ENCODE results near the gene NFYC. TPM values are rescaled to one million over a fixed set of nuclear protein-coding genes. Genes with fewer than 3 reads are reported as not detected.

NFYC gene
- total and polyA plus RNA-seq, 8 donors: 23.3 to 76.4 (median 40.9) TPM

- intact Hi-C loops (cut with DNase I; ENCODE audit: low total_unique reads): no loop called here
- peaks cover 4 to 64% (median 32%) of the 10 kb centered on the region in 4 donors for H3K4me1 ChIP-seq
- 83 to 90% (median 88%) methylated on average over 8 of the region's 8 CpGs for WGBS, 5 donors
Observed at GRCh38 chr1:40734882-40735628, 43.6 kb downstream of the NFYC start.

GRCh38 chr1:40736085-40736531, 44.6 kb downstream of the NFYC start:
- TF ChIP-seq, protein P1, sequence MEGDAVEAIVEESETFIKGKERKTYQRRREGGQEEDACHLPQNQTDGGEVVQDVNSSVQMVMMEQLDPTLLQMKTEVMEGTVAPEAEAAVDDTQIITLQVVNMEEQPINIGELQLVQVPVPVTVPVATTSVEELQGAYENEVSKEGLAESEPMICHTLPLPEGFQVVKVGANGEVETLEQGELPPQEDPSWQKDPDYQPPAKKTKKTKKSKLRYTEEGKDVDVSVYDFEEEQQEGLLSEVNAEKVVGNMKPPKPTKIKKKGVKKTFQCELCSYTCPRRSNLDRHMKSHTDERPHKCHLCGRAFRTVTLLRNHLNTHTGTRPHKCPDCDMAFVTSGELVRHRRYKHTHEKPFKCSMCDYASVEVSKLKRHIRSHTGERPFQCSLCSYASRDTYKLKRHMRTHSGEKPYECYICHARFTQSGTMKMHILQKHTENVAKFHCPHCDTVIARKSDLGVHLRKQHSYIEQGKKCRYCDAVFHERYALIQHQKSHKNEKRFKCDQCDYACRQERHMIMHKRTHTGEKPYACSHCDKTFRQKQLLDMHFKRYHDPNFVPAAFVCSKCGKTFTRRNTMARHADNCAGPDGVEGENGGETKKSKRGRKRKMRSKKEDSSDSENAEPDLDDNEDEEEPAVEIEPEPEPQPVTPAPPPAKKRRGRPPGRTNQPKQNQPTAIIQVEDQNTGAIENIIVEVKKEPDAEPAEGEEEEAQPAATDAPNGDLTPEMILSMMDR (IDR thresholded peaks at IDR 0.05): no peak
- no peak for TF ChIP-seq POLR2A (IDR thresholded peaks at IDR 0.05)
- TF ChIP-seq EP300 (IDR thresholded peaks at IDR 0.05): no peak
- no peak for TF ChIP-seq POLR2AphosphoS5 (IDR thresholded peaks at IDR 0.05)
- Histone ChIP-seq H3K27me3 (no peaks in the 10 kb centered on the region), H3K36me3 (peaks cover 13 to 20% (median 17%) of the 10 kb centered on the region in 4 donors), H3K4me3 (no peak overlapping the region), H3K4me1 (peaks cover 4 to 68% (median 41%) of the 10 kb centered on the region in 4 donors), H3K27ac (peak overlapping the region in 1 of 5 donors; percentile 6), H3K9me3 (no peaks in the 10 kb centered on the region)
- peak in 1 of 2 donors; percentile 39 for DNase-seq
- intact Hi-C loops (cut with DNase I; ENCODE audit: low total_unique reads): no loop called here

More at GRCh38 chr1:40734882-40735628, 43.6 kb downstream of the NFYC start:
- no peak overlapping the region for H3K27ac ChIP-seq
- no peak for DNase-seq
- H3K9me3 ChIP-seq: no peaks in the 10 kb centered on the region
- TF ChIP-seq POLR2A (IDR thresholded peaks at IDR 0.05) (no peak), POLR2AphosphoS5 (IDR thresholded peaks at IDR 0.05) (no peak), EP300 (IDR thresholded peaks at IDR 0.05) (no peak)
- TF ChIP-seq, protein P1 (IDR thresholded peaks at IDR 0.05): no peak
- no peak overlapping the region for H3K4me3 ChIP-seq
- H3K27me3 ChIP-seq: no peaks in the 10 kb centered on the region
- H3K36me3 ChIP-seq: peaks cover 10 to 16% (median 15%) of the 10 kb centered on the region in 4 donors

DNA sequence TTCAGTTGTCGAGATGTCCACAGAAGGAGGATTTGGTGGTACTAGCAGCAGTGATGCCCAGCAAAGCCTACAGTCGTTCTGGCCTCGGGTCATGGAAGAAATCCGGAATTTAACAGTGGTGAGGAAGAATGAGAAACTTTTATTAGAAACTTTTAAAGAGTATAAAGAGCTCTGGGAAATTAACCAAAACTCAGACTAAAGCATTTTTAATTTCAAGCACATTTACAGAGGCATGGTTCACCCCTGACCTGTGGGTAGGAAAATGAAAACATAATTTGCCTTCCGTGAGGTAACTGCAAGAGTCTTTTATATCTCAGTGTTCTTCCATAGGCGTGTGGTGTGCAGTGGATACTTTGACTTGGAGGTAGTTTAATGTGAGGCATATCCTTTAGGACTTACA, 47.3 kb downstream of the NFYC start:
- intact Hi-C loops (cut with DNase I; ENCODE audit: low total_unique reads): no loop called here
- Histone ChIP-seq H3K27me3 (no peaks in the 10 kb centered on the region), H3K9me3 (no peaks in the 10 kb centered on the region), H3K36me3 (peaks cover 13 to 42% (median 30%) of the 10 kb centered on the region in 4 donors), H3K27ac (peak overlapping the region in 1 of 5 donors; percentile 54), H3K4me1 (peaks cover 8 to 68% (median 42%) of the 10 kb centered on the region in 4 donors), H3K4me3 (no peak overlapping the region)
- no peak for DNase-seq
- TF ChIP-seq POLR2A (IDR thresholded peaks at IDR 0.05) (no peak), EP300 (IDR thresholded peaks at IDR 0.05) (no peak), POLR2AphosphoS5 (IDR thresholded peaks at IDR 0.05) (no peak)
- TF ChIP-seq, protein P1 (IDR thresholded peaks at IDR 0.05): no peak
- WGBS, 5 donors: 74 to 90% (median 82%) methylated on average over 6 of the region's 6 CpGs

GRCh38 chr1:40739455-40740008, 48.0 kb downstream of the NFYC start:
- Histone ChIP-seq H3K27ac (peak overlapping the region in 3 of 5 donors; percentile 14 to 54 (median 45)), H3K4me3 (no peak overlapping the region), H3K4me1 (peaks cover 8 to 68% (median 44%) of the 10 kb centered on the region in 4 donors), H3K36me3 (peaks cover 13 to 45% (median 33%) of the 10 kb centered on the region in 4 donors), H3K9me3 (no peaks in the 10 kb centered on the region), H3K27me3 (no peaks in the 10 kb centered on the region)
- intact Hi-C loops (cut with DNase I; ENCODE audit: low total_unique reads): no loop called here
- DNase-seq: no peak
- 84 to 92% (median 87%) methylated on average over 3 of the region's 3 CpGs for WGBS, 5 donors
- TF ChIP-seq EP300 (IDR thresholded peaks at IDR 0.05) (no peak), POLR2AphosphoS5 (IDR thresholded peaks at IDR 0.05) (no peak), POLR2A (IDR thresholded peaks at IDR 0.05) (no peak)
- TF ChIP-seq, protein P1 (IDR thresholded peaks at IDR 0.05): no peak

Data from stomach (tissue), 9 donors.